ENCODE data around the gene SNCAIP.
"Not testable (repeated sequence)": the region's sequence is repeated elsewhere in the genome, so short reads cannot be mapped to it uniquely, and the experiment has no call there.

The SNCAIP gene

GRCh38 chr5:122358372-122358979, 46.4 kb downstream of the SNCAIP start:
- H3K36me3 ChIP-seq (ENCODE audit: insufficient read depth, low read length) = no peaks in the 10 kb centered on the region

GRCh38 chr5:122362361-122362760, 50.3 kb downstream of the SNCAIP start:
- Histone ChIP-seq H3K9me3 (ENCODE audit: control insufficient read depth, insufficient read depth, low read length) (no peaks in the 10 kb centered on the region), H3K4me1 (ENCODE audit: insufficient read depth, low read length) (peaks cover 8% of the 10 kb centered on the region), H3K36me3 (ENCODE audit: insufficient read depth, low read length) (no peaks in the 10 kb centered on the region), H3K9ac (ENCODE audit: low read depth, low read length) (no peak overlapping the region)

More at GRCh38 chr5:122358372-122358979, 46.4 kb downstream of the SNCAIP start:
- Histone ChIP-seq H3K9me3 (ENCODE audit: control insufficient read depth, insufficient read depth, low read length) (no peaks in the 10 kb centered on the region), H3K9ac (ENCODE audit: low read depth, low read length) (no peak overlapping the region), H3K4me1 (ENCODE audit: insufficient read depth, low read length) (peaks cover 28% of the 10 kb centered on the region)

GRCh38 chr5:122363623-122364022, 51.6 kb downstream of the SNCAIP start:
- Histone ChIP-seq H3K4me1 (ENCODE audit: insufficient read depth, low read length) (peaks cover 9% of the 10 kb centered on the region; the same call in 1 of the 2 replicates), H3K9ac (ENCODE audit: low read depth, low read length) (no peak overlapping the region), H3K36me3 (ENCODE audit: insufficient read depth, low read length) (no peaks in the 10 kb centered on the region), H3K9me3 (ENCODE audit: control insufficient read depth, insufficient read depth, low read length) (no peaks in the 10 kb centered on the region)

GRCh38 chr5:122366501-122366900, 54.5 kb downstream of the SNCAIP start:
- no peaks in the 10 kb centered on the region for H3K9me3 ChIP-seq (ENCODE audit: control insufficient read depth, insufficient read depth, low read length)

GRCh38 chr5:122367456-122367855, 55.4 kb downstream of the SNCAIP start:
- Histone ChIP-seq H3K9ac (ENCODE audit: low read depth, low read length) (no peak overlapping the region), H3K4me1 (ENCODE audit: insufficient read depth, low read length) (peaks cover 19% of the 10 kb centered on the region), H3K36me3 (ENCODE audit: insufficient read depth, low read length) (no peaks in the 10 kb centered on the region), H3K9me3 (ENCODE audit: control insufficient read depth, insufficient read depth, low read length) (no peaks in the 10 kb centered on the region)

More at GRCh38 chr5:122366501-122366900, 54.5 kb downstream of the SNCAIP start:
- H3K4me1 ChIP-seq (ENCODE audit: insufficient read depth, low read length) = peaks cover 19% of the 10 kb centered on the region
- no peaks in the 10 kb centered on the region for H3K36me3 ChIP-seq (ENCODE audit: insufficient read depth, low read length)
- H3K9ac ChIP-seq (ENCODE audit: low read depth, low read length) = no peak overlapping the region

GRCh38 chr5:122368510-122369251, 56.6 kb downstream of the SNCAIP start:
- Histone ChIP-seq H3K36me3 (ENCODE audit: insufficient read depth, low read length) (no peaks in the 10 kb centered on the region), H3K9ac (ENCODE audit: low read depth, low read length) (no peak overlapping the region), H3K9me3 (ENCODE audit: control insufficient read depth, insufficient read depth, low read length) (no peaks in the 10 kb centered on the region), H3K4me1 (ENCODE audit: insufficient read depth, low read length) (peaks cover 19% of the 10 kb centered on the region)

GRCh38 chr5:122369253-122369815, 57.3 kb downstream of the SNCAIP start:
- H3K4me1 ChIP-seq (ENCODE audit: insufficient read depth, low read length) = peaks cover 19% of the 10 kb centered on the region
- H3K9ac ChIP-seq (ENCODE audit: low read depth, low read length) = no peak overlapping the region
- H3K9me3 ChIP-seq (ENCODE audit: control insufficient read depth, insufficient read depth, low read length) = no peaks in the 10 kb centered on the region
- no peaks in the 10 kb centered on the region for H3K36me3 ChIP-seq (ENCODE audit: insufficient read depth, low read length)

GRCh38 chr5:122371511-122372151, 59.6 kb downstream of the SNCAIP start:
- Histone ChIP-seq H3K36me3 (ENCODE audit: insufficient read depth, low read length) (no peaks in the 10 kb centered on the region), H3K9me3 (ENCODE audit: control insufficient read depth, insufficient read depth, low read length) (no peaks in the 10 kb centered on the region), H3K4me1 (ENCODE audit: insufficient read depth, low read length) (peaks cover 19% of the 10 kb centered on the region), H3K9ac (ENCODE audit: low read depth, low read length) (no peak overlapping the region)

- H3K4me1 ChIP-seq (ENCODE audit: insufficient read depth, low read length) = peaks cover 8% of the 10 kb centered on the region
- no peaks in the 10 kb centered on the region for H3K9me3 ChIP-seq (ENCODE audit: control insufficient read depth, insufficient read depth, low read length)
- H3K36me3 ChIP-seq (ENCODE audit: insufficient read depth, low read length) = no peaks in the 10 kb centered on the region
- no peak overlapping the region for H3K9ac ChIP-seq (ENCODE audit: low read depth, low read length)
Measured at GRCh38 chr5:122374110-122374509, 62.1 kb downstream of the SNCAIP start.

GRCh38 chr5:122375801-122376200, 63.8 kb downstream of the SNCAIP start:
- Histone ChIP-seq H3K9ac (ENCODE audit: low read depth, low read length) (no peak overlapping the region), H3K9me3 (ENCODE audit: control insufficient read depth, insufficient read depth, low read length) (no peaks in the 10 kb centered on the region), H3K4me1 (ENCODE audit: insufficient read depth, low read length) (no peaks in the 10 kb centered on the region), H3K36me3 (ENCODE audit: insufficient read depth, low read length) (no peaks in the 10 kb centered on the region)

- Histone ChIP-seq H3K36me3 (ENCODE audit: insufficient read depth, low read length) (no peaks in the 10 kb centered on the region), H3K9me3 (ENCODE audit: control insufficient read depth, insufficient read depth, low read length) (no peaks in the 10 kb centered on the region), H3K9ac (ENCODE audit: low read depth, low read length) (no peak overlapping the region), H3K4me1 (ENCODE audit: insufficient read depth, low read length) (no peaks in the 10 kb centered on the region)
Measured at GRCh38 chr5:122376250-122376649, 64.2 kb downstream of the SNCAIP start.

- H3K9ac ChIP-seq (ENCODE audit: low read depth, low read length) = no peak overlapping the region
- no peaks in the 10 kb centered on the region for H3K9me3 ChIP-seq (ENCODE audit: control insufficient read depth, insufficient read depth, low read length)
- H3K4me1 ChIP-seq (ENCODE audit: insufficient read depth, low read length) = no peaks in the 10 kb centered on the region
- H3K36me3 ChIP-seq (ENCODE audit: insufficient read depth, low read length) = no peaks in the 10 kb centered on the region
Measured at GRCh38 chr5:122377026-122377425, 65.0 kb downstream of the SNCAIP start.

- not testable (repeated sequence) for H3K36me3 ChIP-seq (ENCODE audit: insufficient read depth, low read length); H3K9me3 ChIP-seq (ENCODE audit: control insufficient read depth, insufficient read depth, low read length); H3K9ac ChIP-seq (ENCODE audit: low read depth, low read length)
Measured at GRCh38 chr5:122382938-122383337, 70.9 kb downstream of the SNCAIP start.

GRCh38 chr5:122384739-122385235, 72.8 kb downstream of the SNCAIP start:
- Histone ChIP-seq H3K9me3 (ENCODE audit: control insufficient read depth, insufficient read depth, low read length) (no peaks in the 10 kb centered on the region), H3K36me3 (ENCODE audit: insufficient read depth, low read length) (no peaks in the 10 kb centered on the region), H3K4me1 (ENCODE audit: insufficient read depth, low read length) (0 out of 2 replicates have a peak, but pooled peaks cover 5% of the 10 kb centered on the region), H3K9ac (ENCODE audit: low read depth, low read length) (no peak overlapping the region)

More at GRCh38 chr5:122382938-122383337, 70.9 kb downstream of the SNCAIP start:
- H3K4me1 ChIP-seq (ENCODE audit: insufficient read depth, low read length) = not testable (repeated sequence)

All from ES-I3 (cell line).